ENCODE data around the gene PRSS37.

DNA sequence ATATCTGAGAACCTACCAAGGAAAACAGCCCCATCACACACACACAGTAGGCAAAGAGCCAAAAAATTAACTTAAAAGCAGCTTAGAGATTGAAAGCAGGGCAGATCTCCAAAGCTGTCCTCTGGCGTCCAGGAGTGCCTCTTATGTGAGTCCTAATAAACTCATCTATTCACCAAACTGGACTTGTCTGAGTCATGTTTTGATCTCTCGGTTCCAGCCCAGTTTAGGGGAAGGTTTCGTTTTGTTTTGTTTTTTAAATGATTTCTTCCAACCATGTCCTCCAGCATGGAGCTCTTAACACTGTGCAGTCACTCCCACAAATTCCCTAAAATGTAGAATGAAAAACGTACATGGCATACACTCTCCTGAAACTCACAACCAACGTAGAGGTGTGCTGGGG lies 6.7 kb upstream of the PRSS37 start:
- TF ChIP-seq POLR2AphosphoS5 (IDR thresholded peaks at IDR 0.05; ENCODE audit: low read depth, low read length) = no peak
- no peak for TF ChIP-seq MAX (IDR thresholded peaks at IDR 0.05; ENCODE audit: low read depth)
- TF ChIP-seq, protein P1, sequence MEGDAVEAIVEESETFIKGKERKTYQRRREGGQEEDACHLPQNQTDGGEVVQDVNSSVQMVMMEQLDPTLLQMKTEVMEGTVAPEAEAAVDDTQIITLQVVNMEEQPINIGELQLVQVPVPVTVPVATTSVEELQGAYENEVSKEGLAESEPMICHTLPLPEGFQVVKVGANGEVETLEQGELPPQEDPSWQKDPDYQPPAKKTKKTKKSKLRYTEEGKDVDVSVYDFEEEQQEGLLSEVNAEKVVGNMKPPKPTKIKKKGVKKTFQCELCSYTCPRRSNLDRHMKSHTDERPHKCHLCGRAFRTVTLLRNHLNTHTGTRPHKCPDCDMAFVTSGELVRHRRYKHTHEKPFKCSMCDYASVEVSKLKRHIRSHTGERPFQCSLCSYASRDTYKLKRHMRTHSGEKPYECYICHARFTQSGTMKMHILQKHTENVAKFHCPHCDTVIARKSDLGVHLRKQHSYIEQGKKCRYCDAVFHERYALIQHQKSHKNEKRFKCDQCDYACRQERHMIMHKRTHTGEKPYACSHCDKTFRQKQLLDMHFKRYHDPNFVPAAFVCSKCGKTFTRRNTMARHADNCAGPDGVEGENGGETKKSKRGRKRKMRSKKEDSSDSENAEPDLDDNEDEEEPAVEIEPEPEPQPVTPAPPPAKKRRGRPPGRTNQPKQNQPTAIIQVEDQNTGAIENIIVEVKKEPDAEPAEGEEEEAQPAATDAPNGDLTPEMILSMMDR (IDR thresholded peaks at IDR 0.05) = no peak
- TF ChIP-seq NFIC (IDR thresholded peaks at IDR 0.05; ENCODE audit: borderline replicate concordance) = no peak
- no peak for TF ChIP-seq JUND (IDR thresholded peaks at IDR 0.05)
- TF ChIP-seq TEAD4 (IDR thresholded peaks at IDR 0.05; ENCODE audit: borderline replicate concordance, insufficient read depth) = no peak
- TF ChIP-seq CHD2 (IDR thresholded peaks at IDR 0.05; ENCODE audit: low read length, partially characterized antibody) = no peak
- no peak for TF ChIP-seq TAF1 (IDR thresholded peaks at IDR 0.05; ENCODE audit: borderline replicate concordance, low read depth, low read length)
- no peak for TF ChIP-seq MXI1 (IDR thresholded peaks at IDR 0.05; ENCODE audit: low read depth, low read length)
- TF ChIP-seq RCOR1 (IDR thresholded peaks at IDR 0.05; ENCODE audit: low read length) = no peak
- TF ChIP-seq USF2 (IDR thresholded peaks at IDR 0.05; ENCODE audit: borderline replicate concordance, low read depth, low read length) = no peak
- no peak for TF ChIP-seq RAD21 (IDR thresholded peaks at IDR 0.05; ENCODE audit: low read length)
